Upper lobe of right lung (tissue), 1 donor: ENCODE data around the gene KIAA1217. TPM values are rescaled to one million over a fixed set of nuclear protein-coding genes. Genes with fewer than 3 reads are reported as not detected.
A peak's percentile ranks its signal among the peaks of the same experiment; 100 is the strongest.

Experiments used
- ATAC-seq: fragments of 200-7000 bp; cut with Tn5 transposase; one replicate; pipeline ENCODE4 v1.9.1; 2020; ENCODE audit warnings: mild to moderate bottlenecking, moderate library complexity
- DNase-seq: peaks from one replicate; pipeline ENCODE4 v3.0.0-alpha.2; 2020
- H3K27ac ChIP-seq: fragments of 200-600 bp; one replicate; pipeline ENCODE4 v1.8.0; 2022
- H3K27me3 ChIP-seq: fragments of 200-600 bp; one replicate; pipeline ENCODE4 v1.8.0; 2022; ENCODE audit warnings: mild to moderate bottlenecking
- H3K36me3 ChIP-seq: fragments of 200-600 bp; one replicate; pipeline ENCODE4 v1.8.0; 2022
- H3K4me1 ChIP-seq: fragments of 200-600 bp; one replicate; pipeline ENCODE4 v1.8.0; 2022
- H3K4me3 ChIP-seq: fragments of 200-600 bp; one replicate; pipeline ENCODE4 v1.8.0; 2022; ENCODE audit warnings: mild to moderate bottlenecking
- H3K9me3 ChIP-seq: fragments of 200-600 bp; one replicate; pipeline ENCODE4 v1.8.0; 2022
- intact Hi-C: fragments of 100-400 bp; cut with DNase I; formaldehyde crosslinking; loops from one replicate; pipeline ENCODE4 v1.11.0; 2022
- total RNA-seq: library from RNA; stranded (reverse); fragmentation: NEBNext Ultra II Directional; extraction: Animal tissue kit (Norgen Biotek cat#: 25700); gene quantifications from one replicate; pipeline ENCODE4 v1.2.1, GENCODE V29; 2021
- TF ChIP-seq, protein P1 (sequence below): fragments of 200-600 bp; IDR thresholded peaks from one replicate; pipeline ENCODE4 v1.8.0; 2022; ENCODE audit warnings: antibody characterized with exemption
- donor health status: DM: no; HTN: yes; CAD: no; lungs with severe emphysema.

The KIAA1217 gene
- total RNA-seq, 1 donor from 2014 or later = 23.5 TPM

DNA sequence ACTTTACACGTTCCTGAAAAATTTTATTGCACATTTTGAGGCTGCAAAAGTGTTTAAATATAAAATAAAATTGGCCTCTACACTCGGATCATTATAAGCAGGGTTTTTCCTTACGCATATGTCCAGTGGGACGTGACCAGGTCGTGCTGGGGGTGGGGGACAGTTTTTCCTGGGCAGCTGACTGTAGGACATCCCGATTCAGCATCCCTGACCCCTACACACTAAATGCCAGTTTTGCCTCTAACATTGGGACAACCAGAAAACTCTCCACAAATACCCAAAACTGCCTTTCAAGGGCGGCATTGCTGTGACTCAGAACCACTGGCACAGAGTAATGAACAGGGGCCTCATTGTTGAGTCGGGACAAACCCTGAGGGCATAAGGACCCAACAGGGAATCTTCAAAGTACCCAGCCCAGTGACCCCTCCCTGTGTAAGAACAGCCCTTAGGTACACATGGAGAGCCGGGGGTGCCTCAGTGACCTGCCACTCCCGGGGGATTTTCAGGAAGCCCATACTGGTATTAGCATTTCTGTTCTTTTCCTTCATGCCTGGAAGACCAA lies 344.2 kb downstream of the KIAA1217 start:
- Histone ChIP-seq H3K9me3 (no peaks in the 10 kb centered on the region), H3K4me1 (no peaks in the 10 kb centered on the region), H3K4me3 (no peak overlapping the region), H3K36me3 (no peaks in the 10 kb centered on the region), H3K27me3 (no peaks in the 10 kb centered on the region), H3K27ac (no peak overlapping the region)
- no peak for DNase-seq
- intact Hi-C loops = no loop called here
- TF ChIP-seq, protein P1, sequence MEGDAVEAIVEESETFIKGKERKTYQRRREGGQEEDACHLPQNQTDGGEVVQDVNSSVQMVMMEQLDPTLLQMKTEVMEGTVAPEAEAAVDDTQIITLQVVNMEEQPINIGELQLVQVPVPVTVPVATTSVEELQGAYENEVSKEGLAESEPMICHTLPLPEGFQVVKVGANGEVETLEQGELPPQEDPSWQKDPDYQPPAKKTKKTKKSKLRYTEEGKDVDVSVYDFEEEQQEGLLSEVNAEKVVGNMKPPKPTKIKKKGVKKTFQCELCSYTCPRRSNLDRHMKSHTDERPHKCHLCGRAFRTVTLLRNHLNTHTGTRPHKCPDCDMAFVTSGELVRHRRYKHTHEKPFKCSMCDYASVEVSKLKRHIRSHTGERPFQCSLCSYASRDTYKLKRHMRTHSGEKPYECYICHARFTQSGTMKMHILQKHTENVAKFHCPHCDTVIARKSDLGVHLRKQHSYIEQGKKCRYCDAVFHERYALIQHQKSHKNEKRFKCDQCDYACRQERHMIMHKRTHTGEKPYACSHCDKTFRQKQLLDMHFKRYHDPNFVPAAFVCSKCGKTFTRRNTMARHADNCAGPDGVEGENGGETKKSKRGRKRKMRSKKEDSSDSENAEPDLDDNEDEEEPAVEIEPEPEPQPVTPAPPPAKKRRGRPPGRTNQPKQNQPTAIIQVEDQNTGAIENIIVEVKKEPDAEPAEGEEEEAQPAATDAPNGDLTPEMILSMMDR = no peak
- no peak for ATAC-seq

DNA sequence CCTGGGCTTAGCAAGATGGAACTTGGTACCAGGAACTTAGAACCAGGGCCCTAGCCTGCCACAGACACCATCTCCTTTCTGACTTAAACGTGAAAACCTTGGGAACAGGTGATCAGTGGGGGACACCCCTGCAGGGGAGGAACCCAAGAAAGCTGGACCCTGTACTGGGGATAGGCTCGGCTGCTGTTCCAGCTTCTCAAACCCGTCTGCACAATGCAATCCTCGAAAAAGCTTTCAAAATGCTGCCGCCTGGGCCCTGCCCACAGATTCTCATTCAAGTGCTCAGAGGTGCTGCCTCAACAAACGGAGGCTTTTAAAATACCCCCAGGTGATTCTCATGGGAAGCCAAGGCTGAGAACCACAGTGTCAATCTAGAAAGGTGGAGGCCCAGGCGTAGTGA lies 345.1 kb downstream of the KIAA1217 start:
- no peaks in the 10 kb centered on the region for H3K9me3 ChIP-seq
- no peak for ATAC-seq
- no peak overlapping the region for H3K4me3 ChIP-seq
- TF ChIP-seq, protein P1 = no peak
- H3K27ac ChIP-seq = no peak overlapping the region
- no peaks in the 10 kb centered on the region for H3K4me1 ChIP-seq
- no peak for DNase-seq
- no peaks in the 10 kb centered on the region for H3K27me3 ChIP-seq
- no peaks in the 10 kb centered on the region for H3K36me3 ChIP-seq
- intact Hi-C loops = no loop called here

DNA sequence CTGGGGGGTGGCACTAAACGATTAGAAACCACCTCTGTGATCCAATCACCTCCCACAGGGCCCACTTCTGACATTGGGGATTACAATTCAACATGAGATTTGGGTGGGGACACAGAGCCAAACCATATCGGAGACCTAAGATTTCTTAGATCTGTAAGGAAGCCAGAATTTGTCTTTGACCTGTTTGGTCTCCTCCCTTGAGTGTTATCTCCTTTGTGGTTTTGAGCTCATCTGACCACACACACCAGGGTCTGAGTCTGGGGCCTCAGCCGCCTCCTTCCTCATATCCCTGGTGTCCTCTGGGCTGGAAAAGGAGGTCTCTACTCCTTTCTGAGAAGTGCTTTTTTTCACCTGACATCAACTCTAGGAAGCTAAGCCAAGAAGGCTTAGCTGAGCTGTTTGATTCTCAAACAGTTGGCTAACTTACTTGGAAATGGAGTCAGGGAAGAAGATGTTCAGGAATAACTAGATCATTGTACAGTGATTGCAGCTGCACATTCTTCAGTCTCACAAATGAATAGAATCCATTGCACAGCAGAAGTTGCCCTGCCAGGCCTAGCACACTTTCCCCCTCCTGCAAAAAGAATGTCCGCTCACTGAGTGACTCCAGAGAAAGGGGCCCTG lies 347.3 kb downstream of the KIAA1217 start:
- ATAC-seq = no peak
- intact Hi-C loops = no loop called here

DNA sequence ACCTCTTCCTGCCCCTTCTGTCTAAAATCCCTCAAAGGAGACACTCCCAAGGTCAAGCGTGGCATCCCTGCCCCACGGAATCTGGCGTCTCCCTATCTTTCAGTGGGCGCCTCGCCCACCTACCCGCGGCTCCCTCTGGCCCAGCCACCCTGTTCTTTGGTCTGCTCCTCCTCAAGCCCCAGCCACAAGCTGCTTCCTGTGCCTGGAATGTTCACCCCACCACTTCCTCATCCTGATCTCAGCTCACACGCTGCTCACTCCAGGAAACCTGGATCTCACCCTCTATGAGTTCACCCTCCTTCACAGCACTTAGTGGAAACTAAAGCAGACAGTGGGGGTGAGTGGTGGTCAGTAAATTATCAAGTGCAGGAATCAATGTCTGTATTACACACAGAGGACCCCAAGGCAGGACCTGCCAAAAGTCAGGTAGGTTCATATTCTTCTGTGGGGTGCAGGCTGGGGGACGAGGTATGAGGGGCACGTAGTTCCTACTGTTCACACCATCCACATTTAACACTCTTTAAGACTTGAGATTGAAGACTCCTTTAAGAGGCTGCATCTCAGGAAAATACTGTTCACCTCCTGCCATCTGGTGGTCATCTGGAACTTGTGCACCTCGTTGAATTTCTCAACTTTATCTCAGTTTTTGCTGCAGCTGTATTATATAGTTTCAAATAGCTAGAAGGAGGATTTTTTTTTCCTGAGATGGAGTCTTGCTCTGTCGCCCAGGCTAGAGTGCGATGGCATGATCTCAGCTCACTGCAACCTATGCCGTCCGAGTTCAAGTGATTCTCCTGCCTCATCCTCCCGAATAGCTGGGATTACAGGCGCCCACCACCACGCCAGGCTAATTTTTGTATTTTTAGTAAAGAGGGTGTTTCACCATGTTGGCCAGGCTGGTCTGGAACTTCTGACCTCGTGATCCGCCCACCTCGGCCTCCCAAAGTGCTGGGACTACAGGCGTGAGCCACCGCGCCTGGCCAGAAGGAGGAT lies 348.1 kb downstream of the KIAA1217 start:
- Histone ChIP-seq H3K9me3 (no peaks in the 10 kb centered on the region), H3K36me3 (no peaks in the 10 kb centered on the region), H3K4me3 (no peak overlapping the region), H3K27ac (no peak overlapping the region), H3K4me1 (no peaks in the 10 kb centered on the region), H3K27me3 (no peaks in the 10 kb centered on the region)
- intact Hi-C loops = no loop called here
- TF ChIP-seq, protein P1 = peak; percentile 68
- ATAC-seq = peak; percentile 53
- no peak for DNase-seq

More for the DNA sequence above, 347.3 kb downstream of the KIAA1217 start:
- no peaks in the 10 kb centered on the region for H3K4me1 ChIP-seq
- no peaks in the 10 kb centered on the region for H3K36me3 ChIP-seq
- H3K4me3 ChIP-seq = no peak overlapping the region
- no peaks in the 10 kb centered on the region for H3K27me3 ChIP-seq
- H3K27ac ChIP-seq = no peak overlapping the region
- H3K9me3 ChIP-seq = no peaks in the 10 kb centered on the region
- DNase-seq = no peak
- TF ChIP-seq, protein P1 = no peak

DNA sequence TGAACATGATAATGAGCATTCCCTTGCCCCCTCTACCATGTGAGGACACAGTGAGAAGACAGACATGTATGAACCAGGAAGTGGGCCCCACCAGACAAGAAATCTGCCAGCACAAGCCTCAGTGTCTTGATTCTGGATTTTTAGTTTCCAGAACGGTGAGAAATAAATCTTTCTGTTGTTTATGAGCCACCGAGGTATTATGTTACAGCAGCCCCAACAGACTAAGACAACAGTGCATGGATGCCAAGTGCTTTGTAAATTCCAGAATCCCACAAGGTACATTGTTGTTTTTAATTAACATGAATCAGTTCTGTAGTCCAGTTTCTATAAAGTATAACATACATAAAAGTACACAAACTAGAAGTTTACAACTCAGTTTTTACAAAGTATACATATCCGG lies 352.5 kb downstream of the KIAA1217 start:
- H3K4me1 ChIP-seq = no peaks in the 10 kb centered on the region
- TF ChIP-seq, protein P1 = no peak
- intact Hi-C loops = no loop called here
- H3K27ac ChIP-seq = no peak overlapping the region
- ATAC-seq (no peak), DNase-seq (no peak)
- H3K27me3 ChIP-seq = no peaks in the 10 kb centered on the region
- H3K4me3 ChIP-seq = no peak overlapping the region
- no peaks in the 10 kb centered on the region for H3K36me3 ChIP-seq
- no peaks in the 10 kb centered on the region for H3K9me3 ChIP-seq
